Stimulated activated naive CD4-positive, alpha-beta T cell treated with Interleukin-2 at 50 U/mL for 16 hours (primary cell): ENCODE data around the gene AKT1.
"Not testable (repeated sequence)": the region's sequence is repeated elsewhere in the genome, so short reads cannot be mapped to it uniquely, and the experiment has no call there.

Source experiments
- DNase-seq: peaks from one replicate; lab custom pipeline; 2025; lab: John Stamatoyannopoulos, UW

The AKT1 gene

GRCh38 chr14:104739026-104739425 is 56.5 kb downstream of the AKT1 start:
- no peak for DNase-seq

DNA sequence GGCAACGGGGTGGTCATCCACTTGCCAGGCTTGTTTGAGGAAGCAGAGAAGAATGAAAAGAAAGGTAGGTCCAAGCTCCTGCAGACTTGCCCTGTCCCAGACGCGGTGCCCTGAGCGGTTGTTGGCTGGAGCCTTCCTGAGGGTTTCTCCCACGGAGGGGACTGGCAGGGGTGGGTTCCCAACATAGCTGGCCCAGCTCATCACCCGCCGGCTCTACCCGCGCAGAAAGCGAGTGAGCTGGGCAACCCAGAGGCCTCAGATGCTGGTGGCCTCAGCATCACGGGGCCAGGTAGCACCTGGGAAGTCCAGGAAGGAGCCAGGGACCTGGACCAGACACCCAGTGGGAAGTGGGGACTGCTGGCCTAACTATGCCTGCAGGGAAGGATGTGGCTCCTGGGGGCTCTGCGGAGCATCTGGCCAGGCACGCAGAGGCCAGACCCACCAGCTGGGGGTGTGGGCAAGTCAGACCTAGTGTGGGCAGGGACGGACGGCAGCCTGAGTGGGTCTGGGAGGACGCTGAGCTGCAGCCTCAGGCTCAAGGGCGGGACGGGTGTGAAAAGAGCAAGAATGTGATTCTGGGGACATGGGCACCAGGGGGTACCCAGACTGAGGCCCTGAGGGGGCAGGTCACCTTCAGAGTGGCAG is 57.1 kb downstream of the AKT1 start:
- no peak for DNase-seq

DNA sequence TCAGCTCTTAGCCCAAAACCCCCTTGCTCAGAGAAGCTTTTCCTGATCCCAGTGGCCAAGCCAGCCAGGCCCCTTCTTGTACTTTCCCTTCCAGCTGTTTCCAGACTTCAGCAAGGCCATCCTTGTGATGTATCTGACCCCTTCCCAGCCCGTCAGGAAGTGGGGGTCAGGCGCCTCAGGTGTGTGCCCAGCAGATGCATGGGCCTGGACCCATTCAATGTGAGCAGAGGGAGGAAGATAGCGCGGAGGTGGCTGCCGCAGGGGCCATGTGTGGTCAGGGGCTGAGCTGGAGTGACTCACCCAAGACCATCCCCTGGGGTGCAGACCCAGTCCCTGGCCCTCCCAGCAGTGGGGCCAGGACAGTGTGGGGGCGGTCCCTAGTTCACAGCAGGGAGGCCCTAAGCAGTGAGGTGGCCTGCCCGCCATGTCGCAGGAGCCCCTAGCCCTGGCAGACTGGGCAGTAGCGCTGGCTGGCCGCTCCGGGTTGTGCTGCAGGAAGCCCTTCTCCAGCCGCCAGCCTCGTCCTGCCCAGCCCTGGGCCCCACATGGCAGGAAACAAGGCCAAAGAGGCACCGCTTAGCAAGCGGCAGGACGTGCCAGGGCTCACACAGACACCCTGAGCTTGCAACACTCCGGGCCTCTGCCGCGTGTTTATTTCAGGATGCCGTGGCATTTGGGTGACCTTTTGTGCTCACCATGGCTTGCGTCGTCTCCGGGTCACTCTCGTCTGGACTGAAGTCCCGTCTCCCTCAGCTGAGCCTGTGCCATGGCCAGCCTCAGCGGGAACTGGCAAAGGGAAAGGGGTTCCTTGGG is 59.5 kb downstream of the AKT1 start:
- DNase-seq = no peak

DNA sequence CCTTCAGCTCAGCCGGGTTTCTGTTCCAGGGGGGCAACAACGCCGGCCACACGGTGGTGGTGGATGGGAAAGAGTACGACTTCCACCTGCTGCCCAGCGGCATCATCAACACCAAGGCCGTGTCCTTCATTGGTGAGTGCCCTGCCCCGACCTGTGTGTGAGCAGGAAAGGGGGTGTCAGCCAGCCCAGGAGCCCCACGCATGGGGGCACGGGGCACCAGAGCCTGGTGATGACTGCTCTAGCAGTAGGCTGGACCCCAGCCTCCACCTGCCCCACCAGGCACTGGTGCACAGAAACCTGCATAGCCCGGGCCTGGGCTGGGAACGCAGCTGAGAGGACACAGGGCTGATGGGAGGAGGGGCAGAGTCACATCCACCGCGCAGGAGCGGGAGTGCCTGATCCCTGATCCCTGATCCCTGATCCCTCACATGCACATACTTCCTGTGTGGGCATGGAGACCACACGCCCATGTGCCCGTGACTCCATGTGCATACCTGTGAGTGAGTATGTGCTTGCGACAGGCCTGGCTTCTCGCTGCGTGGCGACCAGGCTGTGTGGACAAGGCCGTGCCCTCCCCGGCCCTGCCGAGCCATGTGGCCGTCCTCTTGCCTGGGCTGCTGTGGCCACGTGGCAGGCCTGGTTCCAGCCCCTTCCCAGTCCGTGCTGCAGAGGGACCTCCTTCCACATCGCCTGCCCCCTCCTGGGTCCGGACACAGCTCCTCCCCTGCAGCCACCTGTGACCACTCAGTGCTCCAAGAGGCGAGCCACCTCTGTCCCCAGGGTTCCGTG is 60.4 kb downstream of the AKT1 start:
- DNase-seq = no peak

- no peak for DNase-seq
Observed at GRCh38 chr14:104734601-104734990, 61.0 kb downstream of the AKT1 start.

GRCh38 chr14:104734051-104734587 is 61.4 kb downstream of the AKT1 start:
- no peak for DNase-seq

GRCh38 chr14:104732931-104733681 is 62.4 kb downstream of the AKT1 start:
- DNase-seq = no peak

- DNase-seq = no peak
Observed at GRCh38 chr14:104732355-104732804, 63.2 kb downstream of the AKT1 start.

DNA sequence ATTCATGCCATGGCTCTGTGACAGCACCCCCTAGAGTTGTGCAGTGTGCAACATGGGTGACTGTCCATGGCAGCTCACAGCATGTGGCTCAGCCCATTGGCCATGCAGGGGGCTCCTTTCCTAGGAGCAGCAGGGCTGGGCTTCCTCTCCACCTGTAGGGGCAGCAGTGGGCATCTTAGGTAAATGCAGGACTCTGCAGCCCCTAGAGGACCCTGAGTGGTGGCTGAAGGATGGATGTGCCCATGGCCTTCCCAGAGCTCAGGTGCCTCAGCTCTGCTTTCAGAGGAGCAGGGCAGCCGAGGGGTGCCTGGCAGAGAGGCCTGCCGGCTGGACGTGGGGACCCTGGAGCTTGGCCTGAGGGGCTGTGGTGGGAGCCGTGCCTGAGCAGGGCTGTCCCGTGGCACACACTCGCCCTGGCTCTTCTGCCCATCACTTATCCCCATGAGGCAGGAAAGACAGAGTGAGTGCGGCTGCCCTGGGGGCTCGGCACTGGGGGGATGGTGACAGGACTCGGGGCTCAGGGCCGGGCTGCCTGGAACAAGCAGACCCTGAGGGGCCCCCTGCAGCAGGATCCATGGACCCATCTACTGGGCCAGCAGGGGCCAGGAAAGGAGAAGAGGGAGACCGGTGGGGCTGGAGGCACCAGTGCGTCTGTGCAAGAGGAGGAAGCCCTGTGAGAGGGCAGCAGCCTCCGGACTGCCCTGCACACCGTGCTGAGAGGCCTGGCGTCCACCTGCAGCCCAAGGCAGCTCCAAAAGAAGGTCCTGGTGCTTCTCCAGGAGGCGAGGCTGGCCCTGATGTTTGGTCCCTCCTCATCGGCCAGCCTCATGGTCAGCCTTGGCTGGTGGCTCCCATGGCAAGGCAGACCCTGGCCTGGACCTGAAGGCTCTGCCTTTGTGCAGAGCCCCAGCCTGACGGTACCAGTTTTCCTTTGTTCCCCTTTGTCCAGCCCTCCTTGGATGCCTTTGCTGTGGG is 63.9 kb downstream of the AKT1 start:
- no peak for DNase-seq

GRCh38 chr14:104730487-104730886 is 65.1 kb downstream of the AKT1 start:
- no peak for DNase-seq

DNA sequence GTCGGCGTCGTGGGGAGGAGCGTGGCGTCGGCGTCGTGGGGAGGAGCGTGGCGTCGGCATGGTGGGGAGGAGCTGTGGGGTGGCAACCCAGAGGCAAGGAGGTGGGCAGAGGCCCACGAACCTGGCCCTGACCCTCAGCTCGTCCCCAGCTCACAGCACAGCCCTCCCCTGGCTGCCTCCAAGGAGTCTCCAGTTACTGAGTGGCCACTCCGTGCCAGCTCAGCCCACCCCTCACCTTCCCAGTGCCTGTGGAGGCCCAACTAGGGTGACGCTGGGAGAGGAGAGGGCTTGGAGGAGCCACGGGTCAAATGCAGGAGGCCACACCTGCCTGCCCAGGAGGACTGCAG is 65.7 kb downstream of the AKT1 start:
- no peak for DNase-seq

DNA sequence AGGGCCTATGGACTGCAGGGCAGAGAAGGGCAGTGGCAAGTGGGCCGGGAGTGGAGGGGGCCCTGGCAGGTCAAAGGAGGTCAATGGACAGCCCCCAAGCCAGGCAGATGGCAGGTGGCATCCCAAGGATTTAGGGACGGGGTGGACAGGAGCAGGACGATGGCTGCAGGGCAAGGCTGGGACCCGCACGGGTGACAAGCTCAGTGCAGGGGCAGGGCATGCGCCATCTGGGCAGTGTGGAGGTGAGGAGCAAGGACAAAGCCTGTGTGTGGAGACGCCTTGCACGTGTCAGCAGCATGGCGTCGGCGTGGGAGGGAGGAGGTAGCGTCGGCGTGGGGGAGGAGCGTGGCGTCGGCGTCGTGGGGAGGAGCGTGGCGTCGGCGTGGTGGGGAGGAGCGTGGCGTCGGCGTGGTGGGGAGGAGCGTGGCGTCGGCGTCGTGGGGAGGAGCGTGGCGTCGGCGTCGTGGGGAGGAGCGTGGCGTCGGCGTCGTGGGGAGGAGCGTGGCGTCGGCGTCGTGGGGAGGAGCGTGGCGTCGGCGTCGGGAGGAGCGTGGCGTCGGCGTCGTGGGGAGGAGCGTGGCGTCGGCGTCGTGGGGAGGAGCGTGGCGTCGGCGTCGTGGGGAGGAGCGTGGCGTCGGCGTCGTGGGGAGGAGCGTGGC is 66.2 kb downstream of the AKT1 start:
- not testable (repeated sequence) for DNase-seq

DNA sequence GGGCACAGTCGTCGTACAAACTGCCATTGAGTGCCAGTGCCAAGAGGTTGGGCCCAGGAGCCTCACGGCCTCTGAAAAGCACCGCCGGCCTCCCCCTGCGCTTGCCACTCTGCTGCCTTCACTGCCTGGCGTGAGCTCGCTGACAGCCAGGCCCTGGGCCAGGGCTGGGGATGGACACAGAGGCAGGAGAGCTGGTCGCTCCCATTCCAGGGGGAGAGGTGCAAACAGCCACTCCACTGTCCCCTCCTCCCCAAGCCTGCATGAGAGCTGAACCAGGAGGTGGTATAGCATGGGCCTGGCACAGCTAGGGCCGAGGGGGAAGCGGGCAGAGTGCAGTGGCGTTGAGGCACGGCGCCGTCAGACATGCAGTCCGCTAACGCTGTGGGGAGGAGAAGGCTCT is 66.9 kb downstream of the AKT1 start:
- no peak for DNase-seq

GRCh38 chr14:104726600-104727451 is 68.7 kb downstream of the AKT1 start:
- no peak for DNase-seq

DNA sequence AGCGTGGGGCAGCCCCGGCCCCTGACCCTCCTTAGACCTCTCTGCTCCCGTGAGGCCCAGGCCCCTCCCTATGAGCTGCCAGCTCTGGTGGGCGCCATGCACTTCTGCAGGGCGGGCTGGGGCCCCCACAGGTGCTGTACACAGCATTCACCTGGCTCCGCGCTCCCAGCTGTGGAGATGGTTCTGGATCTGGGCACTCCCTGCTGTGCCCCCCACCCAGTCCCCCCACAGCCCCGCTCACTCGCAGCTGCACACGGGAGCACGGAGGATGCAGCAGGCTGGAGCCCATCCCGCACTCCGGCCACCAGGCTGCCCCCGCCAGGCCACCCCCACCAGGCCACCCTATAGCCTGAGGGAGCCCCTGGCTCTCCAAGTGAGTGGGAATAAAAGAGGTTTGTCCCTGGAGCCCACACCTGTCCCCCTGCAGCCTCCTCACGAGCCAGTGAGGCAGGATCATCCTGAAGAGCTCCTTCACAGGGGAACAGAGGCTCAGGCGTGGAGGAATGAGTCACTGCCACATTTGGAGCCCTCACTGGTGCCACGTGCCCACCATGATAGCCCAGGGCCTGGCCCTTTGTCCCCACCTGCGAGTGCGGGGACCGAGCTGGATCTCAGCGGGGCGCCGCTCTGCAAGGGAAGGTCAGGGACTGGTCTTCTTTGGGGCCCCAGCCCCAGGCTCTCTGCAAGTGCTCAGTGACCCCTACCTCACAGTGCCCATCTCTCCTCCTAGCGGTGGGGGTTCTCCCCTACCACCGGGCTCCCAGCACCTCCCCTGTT is 69.6 kb downstream of the AKT1 start:
- DNase-seq = no peak

GRCh38 chr14:104724981-104725771 is 70.4 kb downstream of the AKT1 start:
- no peak for DNase-seq

- peak; percentile 11 for DNase-seq
Observed at GRCh38 chr14:104724407-104724980, 71.1 kb downstream of the AKT1 start.
